22Rv1 (cell line): ENCODE data around the gene SVIL.
"Not testable (repeated sequence)": the region's sequence is repeated elsewhere in the genome, so short reads cannot be mapped to it uniquely, and the experiment has no call there.

Source experiments
- H3K27ac ChIP-seq: fragments of 450-650 bp; 2 replicates; pipeline ENCODE4 v1.5.1; 2017
- CTCF ChIP-seq: fragments of 450-650 bp; IDR thresholded peaks from 2 replicates; pipeline ENCODE4 v1.5.1; 2017; ENCODE audit warnings: mild to moderate bottlenecking
- ZFX ChIP-seq: fragments of 450-650 bp; IDR thresholded peaks from 2 replicates; pipeline ENCODE4 v1.6.1; 2017; ENCODE audit warnings: antibody characterized with exemption, borderline replicate concordance

Gene SVIL

GRCh38 chr10:29628311-29628710, 6.5 kb downstream of the SVIL start:
- H3K27ac ChIP-seq: peak overlapping the region; percentile 94
- TF ChIP-seq CTCF: no peak
- no peak for TF ChIP-seq ZFX

GRCh38 chr10:29627201-29628132, 7.3 kb downstream of the SVIL start:
- TF ChIP-seq CTCF: no peak
- no peak for TF ChIP-seq ZFX
- peak overlapping the region; percentile 94 for H3K27ac ChIP-seq

GRCh38 chr10:29624357-29624756, 10.4 kb downstream of the SVIL start:
- not testable (repeated sequence) for H3K27ac ChIP-seq

- no peak for TF ChIP-seq CTCF
- no peak for TF ChIP-seq ZFX
- H3K27ac ChIP-seq: no peak overlapping the region
These were observed 11.0 kb downstream of the SVIL start for GRCh38 chr10:29623797-29624196.

- H3K27ac ChIP-seq: no peak overlapping the region
- TF ChIP-seq ZFX (no peak), CTCF (no peak)
These were observed 12.3 kb downstream of the SVIL start for GRCh38 chr10:29622382-29622922.

- no peak for TF ChIP-seq CTCF
- no peak for TF ChIP-seq ZFX
- no peak overlapping the region for H3K27ac ChIP-seq
These were observed 13.6 kb downstream of the SVIL start for GRCh38 chr10:29621161-29621560.

- no peak overlapping the region for H3K27ac ChIP-seq
- TF ChIP-seq ZFX (no peak), CTCF (no peak)
These were observed 14.6 kb downstream of the SVIL start for GRCh38 chr10:29620112-29620690.
